Choroid plexus epithelial cell (primary cell): Measurements from ENCODE around the gene DPP9.
A peak's percentile ranks its signal among the peaks of the same experiment; 100 is the strongest.

Source experiments
- DNase-seq: peaks from one replicate; pipeline ENCODE4 v3.0.0-alpha.2; 2010; ENCODE audit warnings: low read depth
- H3K4me3 ChIP-seq: 2 replicates; pipeline ENCODE4 v1.5.1; 2011; ENCODE audit warnings: low read depth, mild to moderate bottlenecking, control low read depth, low read length, moderate library complexity
- TF ChIP-seq, protein P1 (sequence below): conservative IDR thresholded peaks from 2 replicates; pipeline ENCODE4 v1.5.1; 2011; ENCODE audit warnings: low read depth, mild to moderate bottlenecking, control low read depth, inconsistent platforms, low read length, moderate library complexity

Gene DPP9

DNA sequence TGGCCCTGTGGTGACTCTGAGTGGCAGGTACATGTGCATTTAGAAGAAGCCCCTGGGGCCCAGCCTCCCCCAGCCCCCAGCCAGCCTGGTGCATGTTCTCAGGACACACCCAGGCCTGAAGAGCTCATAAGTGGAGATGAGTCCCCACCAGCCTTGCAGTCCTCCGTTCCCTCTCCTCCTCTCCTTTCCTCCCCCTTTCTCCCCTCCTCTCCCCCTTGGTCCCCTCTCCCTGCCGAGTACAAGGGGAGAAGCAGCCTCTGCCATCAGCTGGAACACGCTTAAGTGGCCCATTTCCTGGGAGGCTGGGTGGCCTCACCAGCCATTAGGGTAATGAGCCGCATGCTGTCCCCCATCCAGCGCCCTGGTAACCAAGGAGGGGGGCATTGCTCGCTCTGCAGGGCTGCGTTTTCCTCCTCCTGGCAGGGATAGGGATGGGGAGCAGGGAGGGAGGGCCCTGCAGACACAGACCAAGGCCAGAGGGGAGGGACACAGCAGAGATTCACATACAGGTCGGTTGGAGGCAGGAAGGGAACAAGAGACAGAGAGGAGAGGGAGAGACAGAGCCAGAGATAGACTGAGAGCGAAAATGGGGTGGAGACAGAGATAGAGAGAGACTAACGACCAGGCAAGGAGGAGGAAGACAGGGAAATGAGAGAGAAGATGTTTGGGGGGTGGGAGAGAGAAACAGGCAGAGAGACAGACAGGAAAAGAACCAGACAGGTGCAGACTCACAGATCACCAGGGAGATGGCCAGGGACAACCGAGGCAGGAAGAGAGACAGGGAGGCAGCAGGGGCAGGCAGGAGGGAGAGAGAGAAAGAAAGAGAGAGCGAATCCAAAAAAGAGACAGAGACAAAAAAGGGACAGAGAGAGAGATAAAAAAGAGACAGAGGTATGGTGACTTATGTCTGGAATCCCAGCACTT, 19.3 kb upstream of the DPP9 start:
- no peak for DNase-seq
- no peak overlapping the region for H3K4me3 ChIP-seq
- TF ChIP-seq, protein P1, sequence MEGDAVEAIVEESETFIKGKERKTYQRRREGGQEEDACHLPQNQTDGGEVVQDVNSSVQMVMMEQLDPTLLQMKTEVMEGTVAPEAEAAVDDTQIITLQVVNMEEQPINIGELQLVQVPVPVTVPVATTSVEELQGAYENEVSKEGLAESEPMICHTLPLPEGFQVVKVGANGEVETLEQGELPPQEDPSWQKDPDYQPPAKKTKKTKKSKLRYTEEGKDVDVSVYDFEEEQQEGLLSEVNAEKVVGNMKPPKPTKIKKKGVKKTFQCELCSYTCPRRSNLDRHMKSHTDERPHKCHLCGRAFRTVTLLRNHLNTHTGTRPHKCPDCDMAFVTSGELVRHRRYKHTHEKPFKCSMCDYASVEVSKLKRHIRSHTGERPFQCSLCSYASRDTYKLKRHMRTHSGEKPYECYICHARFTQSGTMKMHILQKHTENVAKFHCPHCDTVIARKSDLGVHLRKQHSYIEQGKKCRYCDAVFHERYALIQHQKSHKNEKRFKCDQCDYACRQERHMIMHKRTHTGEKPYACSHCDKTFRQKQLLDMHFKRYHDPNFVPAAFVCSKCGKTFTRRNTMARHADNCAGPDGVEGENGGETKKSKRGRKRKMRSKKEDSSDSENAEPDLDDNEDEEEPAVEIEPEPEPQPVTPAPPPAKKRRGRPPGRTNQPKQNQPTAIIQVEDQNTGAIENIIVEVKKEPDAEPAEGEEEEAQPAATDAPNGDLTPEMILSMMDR, result no peak

DNA sequence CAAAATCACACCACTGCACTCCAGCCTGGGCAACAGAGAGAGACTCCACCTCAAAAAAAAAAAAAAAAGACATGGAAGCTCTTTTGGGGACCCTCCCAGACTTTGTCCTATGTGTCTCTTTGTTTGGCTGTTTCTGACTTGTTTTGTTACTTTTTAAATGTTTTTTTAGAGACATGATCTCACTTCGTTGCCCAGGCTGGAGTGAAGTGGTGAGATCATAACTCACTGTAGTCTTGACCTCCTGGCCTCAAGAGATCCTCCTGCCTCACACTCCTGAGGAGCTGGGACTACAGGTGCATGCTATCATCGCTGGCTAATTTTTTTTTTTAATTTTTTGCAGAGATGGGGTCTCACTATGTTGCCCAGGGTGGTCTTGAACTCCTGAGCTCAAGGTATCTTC, 16.4 kb upstream of the DPP9 start:
- TF ChIP-seq, protein P1, result no peak
- DNase-seq, result no peak
- H3K4me3 ChIP-seq, result no peak overlapping the region

DNA sequence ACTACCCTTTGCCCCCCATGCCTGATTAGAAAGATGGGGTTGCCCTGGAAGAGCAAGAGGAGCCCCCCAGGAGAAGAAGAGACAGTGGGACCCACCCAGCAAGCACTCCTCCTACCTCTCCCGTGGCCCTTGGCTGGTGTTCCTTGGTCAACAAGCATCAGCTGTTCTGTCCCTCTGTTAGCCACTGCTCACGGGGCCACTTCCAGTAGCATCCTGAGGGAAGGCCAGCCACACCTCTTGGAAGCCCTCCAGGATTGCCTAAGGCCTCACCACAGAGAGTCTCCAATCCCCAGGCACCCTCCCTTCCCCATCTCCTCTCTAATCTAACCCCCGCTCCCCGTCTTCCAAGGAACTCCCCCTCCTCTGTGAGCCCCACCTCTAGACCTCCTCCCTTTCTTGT, 15.1 kb upstream of the DPP9 start:
- H3K4me3 ChIP-seq, result no peak overlapping the region
- no peak for DNase-seq
- TF ChIP-seq, protein P1, result no peak

DNA sequence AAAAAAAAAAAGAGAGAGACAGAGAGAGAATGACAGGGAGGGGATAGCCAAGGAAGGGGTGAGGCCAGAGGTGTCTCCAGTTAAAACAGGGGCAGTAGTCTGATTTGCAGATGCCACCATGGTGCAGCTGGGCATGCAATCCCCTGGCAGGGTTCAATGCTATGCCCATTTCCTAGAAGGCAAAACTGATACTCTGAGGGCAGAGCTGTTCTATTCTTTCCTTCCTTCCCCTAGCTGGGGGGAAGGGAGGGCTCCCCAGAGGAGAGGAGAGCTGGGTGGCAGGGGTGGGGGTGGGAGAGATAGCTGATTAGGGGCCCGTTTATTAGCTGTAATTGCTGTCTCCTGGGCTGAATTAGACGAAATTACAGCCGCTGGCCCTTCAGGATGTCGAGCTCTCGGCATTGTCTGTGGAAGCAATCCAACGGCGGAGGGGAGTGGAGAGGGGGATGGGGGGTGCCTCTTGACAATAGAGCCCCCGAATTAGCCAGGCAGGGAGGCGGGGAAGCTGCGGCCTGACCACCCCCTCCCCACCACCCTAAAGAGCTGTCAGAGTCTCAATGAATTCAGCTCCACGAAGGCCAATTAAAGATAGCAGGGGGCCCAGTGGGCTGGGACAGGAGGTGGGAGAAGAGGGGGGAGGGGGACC, 14.4 kb upstream of the DPP9 start:
- DNase-seq, result no peak
- no peak overlapping the region for H3K4me3 ChIP-seq
- TF ChIP-seq, protein P1, result no peak

DNA sequence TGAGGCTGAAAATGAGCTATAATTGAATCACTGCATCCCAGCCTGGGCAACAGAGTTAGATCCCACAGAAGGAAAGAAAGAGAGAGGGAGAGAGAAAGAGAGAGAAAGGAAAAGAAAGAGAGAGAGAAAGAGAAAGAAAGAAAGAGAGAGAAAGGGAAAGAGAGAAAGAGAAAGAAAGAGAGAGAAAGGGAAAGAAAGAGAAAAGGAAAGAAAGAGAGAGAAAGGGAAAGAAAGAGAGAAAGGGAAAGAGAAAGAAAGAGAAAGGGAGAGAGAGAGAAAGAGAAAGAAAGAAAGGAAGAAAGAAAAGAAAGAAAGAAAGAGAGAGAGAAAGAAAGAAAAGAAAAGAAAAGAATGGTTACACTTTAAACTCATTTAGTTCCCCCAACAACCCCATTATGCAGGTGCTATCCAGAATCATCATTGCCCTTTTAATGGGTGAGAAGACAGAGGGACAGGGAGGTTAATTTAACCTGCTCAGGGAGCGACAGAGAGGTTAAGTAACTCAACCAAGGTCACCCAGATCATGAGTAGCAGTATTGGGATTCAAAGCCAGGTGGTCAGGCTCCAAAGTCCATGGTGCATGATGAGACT, 10.2 kb upstream of the DPP9 start:
- DNase-seq, result no peak
- H3K4me3 ChIP-seq, result no peak overlapping the region
- TF ChIP-seq, protein P1, result no peak

DNA sequence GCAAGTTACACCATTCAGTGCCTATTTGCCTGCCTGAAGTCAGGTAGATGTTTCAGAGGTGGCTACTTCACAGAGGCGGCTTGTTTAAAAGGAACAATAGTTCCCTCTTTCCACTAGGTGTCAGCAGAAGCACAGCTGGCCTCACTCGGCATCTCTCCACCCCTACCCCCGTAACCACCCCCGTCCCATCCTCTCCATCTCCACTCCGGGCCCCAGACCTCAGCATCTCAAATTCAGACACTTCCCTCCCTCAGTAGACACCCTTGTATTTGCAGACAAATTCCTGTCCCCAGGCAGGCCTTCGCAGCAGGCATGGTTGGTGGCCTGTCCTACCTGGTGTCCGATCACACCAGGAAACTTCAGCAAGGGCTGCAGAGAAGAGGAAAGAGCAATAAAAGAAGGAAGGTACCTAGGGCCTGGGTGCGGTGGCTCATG, 9.1 kb upstream of the DPP9 start:
- TF ChIP-seq, protein P1, result peak; percentile 82
- H3K4me3 ChIP-seq, result no peak overlapping the region
- peak; percentile 72 for DNase-seq
